Keratinocyte (primary cell): ENCODE measurements around the gene SPOCK1. TPM values are rescaled to one million over a fixed set of nuclear protein-coding genes. Genes with fewer than 3 reads are reported as not detected.

ENCODE experiments used
- DNase-seq: peaks from one replicate; pipeline ENCODE4 v3.0.0-alpha.2; 2011; ENCODE audit warnings: low read depth, missing footprints, low spot score
- FAIRE-seq: peaks from 2 replicates; lab custom pipeline; 2011; peaks lifted over from hg19 to GRCh38; lab: Jason Lieb, UNC
- H2AFZ ChIP-seq: 2 replicates; pipeline ENCODE4 v1.6.0; 2012; ENCODE audit warnings: low read length, control low read depth, inconsistent platforms; ENCODE audit not compliant: control insufficient read depth
- H3K27ac ChIP-seq: 2 replicates; pipeline ENCODE4 v1.5.1; 2011; ENCODE audit warnings: low read length; ENCODE audit not compliant: control insufficient read depth, insufficient read depth
- H3K27me3 ChIP-seq: 3 replicates; pipeline ENCODE4 v1.6.0; 2011; ENCODE audit warnings: low read length; ENCODE audit not compliant: control insufficient read depth, insufficient read depth; ENCODE audit errors: extremely low read depth
- H3K36me3 ChIP-seq, 2 experiments: 2 replicates in 1 of 2; 3 replicates in 1 of 2; pipeline ENCODE4 v1.5.1; 2011; ENCODE audit warnings: low read length in 2 of 2, mild to moderate bottlenecking in 1 of 2; ENCODE audit not compliant: control insufficient read depth in 2 of 2, insufficient read depth in 2 of 2; ENCODE audit errors: extremely low read depth in 1 of 2
- H3K4me1 ChIP-seq: 3 replicates; pipeline ENCODE4 v1.5.1; 2011; ENCODE audit warnings: low read length; ENCODE audit not compliant: control insufficient read depth, insufficient read depth; ENCODE audit errors: extremely low read depth
- H3K4me2 ChIP-seq: 3 replicates; pipeline ENCODE4 v1.6.0; 2011; ENCODE audit warnings: low read depth, low read length; ENCODE audit not compliant: control insufficient read depth, insufficient read depth; ENCODE audit errors: extremely low read depth
- H3K4me3 ChIP-seq, 3 experiments: fragments of 200-600 bp in 1 of 3; sonication (generic) in 1 of 3; 2 replicates in 2 of 3; 3 replicates in 1 of 3; pipeline ENCODE4 v1.5.1; 2011 to 2016; ENCODE audit warnings: low read length in 3 of 3, mild to moderate bottlenecking in 3 of 3, control low read depth in 2 of 3, inconsistent platforms in 1 of 3, low read depth in 1 of 3, mixed read lengths in 1 of 3, mixed run types in 1 of 3, moderate library complexity in 1 of 3; ENCODE audit not compliant: control insufficient read depth in 2 of 3, insufficient read depth in 2 of 3; ENCODE audit errors: extremely low read depth in 1 of 3
- H3K79me2 ChIP-seq: 2 replicates; pipeline ENCODE4 v1.6.0; 2012; ENCODE audit warnings: low read length; ENCODE audit not compliant: control insufficient read depth, insufficient read depth
- H3K9ac ChIP-seq: 3 replicates; pipeline ENCODE4 v1.6.0; 2011; ENCODE audit warnings: low read length; ENCODE audit not compliant: control insufficient read depth, insufficient read depth; ENCODE audit errors: extremely low read depth
- H3K9me1 ChIP-seq: 3 replicates; pipeline ENCODE4 v1.6.0; 2011; ENCODE audit warnings: low read length; ENCODE audit not compliant: control insufficient read depth, insufficient read depth; ENCODE audit errors: extremely low read depth
- H3K9me3 ChIP-seq: 2 replicates; pipeline ENCODE4 v1.5.1; 2012; ENCODE audit warnings: low read depth, low read length; ENCODE audit not compliant: control insufficient read depth
- H4K20me1 ChIP-seq: 3 replicates; pipeline ENCODE4 v1.6.0; 2011; ENCODE audit warnings: low read length; ENCODE audit not compliant: control insufficient read depth, insufficient read depth; ENCODE audit errors: extremely low read depth
- CTCF ChIP-seq, 3 experiments: IDR thresholded peaks in 1 of 3; conservative IDR thresholded peaks in 1 of 3; optimal IDR thresholded peaks in 1 of 3; 2 replicates in 2 of 3; 3 replicates in 1 of 3; pipeline versions ENCODE3 to v1.5.1; 2011; ENCODE audit warnings: low read length in 3 of 3, mild to moderate bottlenecking in 3 of 3, moderate library complexity in 2 of 3, control low read depth in 1 of 3, inconsistent platforms in 1 of 3; ENCODE audit not compliant: insufficient read depth in 2 of 3; ENCODE audit errors: extremely low read depth in 1 of 3
- EZH2 ChIP-seq: IDR thresholded peaks from one replicate; pipeline ENCODE4 v1.6.1; 2012; ENCODE audit warnings: inconsistent platforms, mild to moderate bottlenecking, low read length, moderate library complexity
- dilution Hi-C: fragments of 300-500 bp; cut with MboI; formaldehyde crosslinking; loops from one replicate; pipeline ENCODE4 v1.7.0; 2020; ENCODE audit warnings: low sequenced_read_pairs; ENCODE audit not compliant: extremely low pct_ligation_motif_present
- polyA plus RNA-seq, 5 experiments: library from polyadenylated mRNA; depleted of rRNA in 3 of 5; stranded (reverse) in 3 of 5; stranded (forward) in 1 of 5; unstranded in 1 of 5; fragments of >200 nt; gene quantifications; 1 replicate in 1 of 5; 2 replicates in 3 of 5; 3 replicates in 1 of 5; pipeline versions ENCODE4 v1.2.1 to v1.2.3, GENCODE V29; 2011 to 2012; ENCODE audit warnings: missing spikeins in 2 of 5, low read depth in 1 of 5, low replicate concordance in 1 of 5

The SPOCK1 gene
- polyA plus RNA-seq, 1 donor (not counting 4 experiments of a cell fraction or from before 2014, with no cell fraction given): 5.5 TPM

GRCh38 chr5:137431051-137431450 is 68.1 kb downstream of the SPOCK1 start:
- H3K27me3 ChIP-seq: no peaks in the 10 kb centered on the region
- TF ChIP-seq EZH2: no peak
- TF ChIP-seq CTCF (optimal IDR thresholded peaks at IDR 0.05 in 1 of 3, IDR thresholded peaks at IDR 0.05 in 1 of 3, conservative IDR thresholded peaks at IDR 0.05 in 1 of 3; ENCODE audit: extremely low read depth in 1 of 3, insufficient read depth in 2 of 3, low read length in 3 of 3): no peak

GRCh38 chr5:137415231-137415681 is 83.9 kb downstream of the SPOCK1 start:
- H3K4me1 ChIP-seq: peaks cover 6% of the 10 kb centered on the region
- no peaks in the 10 kb centered on the region for H3K9me3 ChIP-seq
- no peak overlapping the region for H3K4me3 ChIP-seq
- no peak for DNase-seq
- H4K20me1 ChIP-seq: no peaks in the 10 kb centered on the region
- dilution Hi-C loops: no loop called here
- no peak overlapping the region for H3K9ac ChIP-seq
- H3K27ac ChIP-seq: no peak overlapping the region
- H3K79me2 ChIP-seq: no peaks in the 10 kb centered on the region
- peak overlapping the region; percentile 43 for H3K4me2 ChIP-seq
- H3K36me3 ChIP-seq: no peaks in the 10 kb centered on the region
- FAIRE-seq: no peak
- no peaks in the 10 kb centered on the region for H3K27me3 ChIP-seq
- TF ChIP-seq EZH2 (no peak), CTCF (optimal IDR thresholded peaks at IDR 0.05 in 1 of 3, IDR thresholded peaks at IDR 0.05 in 1 of 3, conservative IDR thresholded peaks at IDR 0.05 in 1 of 3; ENCODE audit: extremely low read depth in 1 of 3, insufficient read depth in 2 of 3, low read length in 3 of 3) (no peak)
- H2AFZ ChIP-seq: peak overlapping the region; percentile 85
- no peaks in the 10 kb centered on the region for H3K9me1 ChIP-seq

More at GRCh38 chr5:137431051-137431450, 68.1 kb downstream of the SPOCK1 start:
- Histone ChIP-seq H3K4me2 (no peak overlapping the region), H2AFZ (no peak overlapping the region), H3K9me3 (no peaks in the 10 kb centered on the region), H4K20me1 (no peaks in the 10 kb centered on the region), H3K9me1 (no peaks in the 10 kb centered on the region), H3K36me3 (no peaks in the 10 kb centered on the region), H3K27ac (no peak overlapping the region), H3K79me2 (no peaks in the 10 kb centered on the region), H3K4me3 (no peak overlapping the region), H3K4me1 (no peaks in the 10 kb centered on the region), H3K9ac (no peak overlapping the region)
- dilution Hi-C loops: no loop called here
- DNase-seq (no peak), FAIRE-seq (no peak)
